ENCODE data around the gene FETUB. TPM values are rescaled to one million over a fixed set of nuclear protein-coding genes. Genes with fewer than 3 reads are reported as not detected.

Gene FETUB
- total and polyA plus RNA-seq, 2 donors (not counting 3 experiments of a cell fraction or from before 2014, with no cell fraction given) = not detected

DNA sequence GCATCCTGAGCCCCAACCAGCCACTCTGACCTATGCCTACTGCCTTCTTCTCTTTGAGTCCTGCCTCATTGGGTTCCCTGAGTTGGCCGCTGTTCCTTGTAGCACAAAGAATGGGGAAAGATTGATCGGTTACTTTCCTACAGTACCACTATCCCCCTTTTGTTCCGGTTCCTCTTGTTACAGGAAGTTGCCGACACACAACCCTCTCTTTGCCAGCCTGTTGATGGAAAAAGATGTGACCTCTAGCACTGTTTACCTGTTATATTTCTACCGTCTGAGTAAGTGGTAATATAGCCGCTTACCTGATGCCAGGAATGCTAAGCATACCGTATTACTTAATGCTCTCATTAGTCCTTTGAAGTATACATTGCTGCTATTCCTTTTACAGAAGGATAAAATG lies 37.0 kb upstream of the FETUB start:
- Histone ChIP-seq H3K4me3 (replicated peaks in 1 of 3; ENCODE audit: insufficient read depth in 1 of 3, low read depth in 1 of 3, low read length in 3 of 3) (no peak overlapping the region), H3K4me2 (ENCODE audit: insufficient read depth, low read length) (no peak overlapping the region), H3K9me1 (replicated peaks; ENCODE audit: control insufficient read depth, extremely low read depth, insufficient read depth, low read length) (no peaks in the 10 kb centered on the region), H3K27me3 (ENCODE audit: control insufficient read depth in 2 of 2, insufficient read depth in 2 of 2, low read length in 2 of 2) (peaks cover 0 to 4% of the 10 kb centered on the region in 2 experiments), H3K27ac (ENCODE audit: insufficient read depth, low read depth, low read length) (no peak overlapping the region), H3K9me3 (replicated peaks; ENCODE audit: control insufficient read depth, insufficient read depth, low read length) (no peaks in the 10 kb centered on the region), H3K79me2 (ENCODE audit: control insufficient read depth, insufficient read depth, low read length) (no peaks in the 10 kb centered on the region), H3K4me1 (ENCODE audit: control insufficient read depth, extremely low read depth, insufficient read depth, low read length) (no peaks in the 10 kb centered on the region), H3K36me3 (ENCODE audit: control insufficient read depth in 2 of 2, extremely low read depth in 1 of 2, insufficient read depth in 2 of 2, low read length in 2 of 2) (no peaks in the 10 kb centered on the region), H3K9ac (replicated peaks; ENCODE audit: extremely low read depth, insufficient read depth, low read length) (no peak overlapping the region), H4K20me1 (replicated peaks; ENCODE audit: control insufficient read depth, extremely low read depth, insufficient read depth, low read length) (no peaks in the 10 kb centered on the region), H2AFZ (ENCODE audit: low read depth, low read length) (no peak overlapping the region)
- POLR2A ChIA-PET = no interaction called here
- CTCF ChIA-PET = interaction anchor here (1.7 to 2.1 kb wide), 2 partner anchors 12 to 14 kb away, joined by 7 to 10 read pairs; no protein-coding TSS in a partner anchor
- no peak for DNase-seq (ENCODE audit: low read depth, low spot score)
- FAIRE-seq = no peak
- intact Hi-C loops (cut with micrococcal nuclease) (no loop called here), dilution Hi-C loops (cut with MboI; ENCODE audit: extremely low pct_ligation_motif_present, low sequenced_read_pairs) (no loop called here)
- TF ChIP-seq, protein P1, sequence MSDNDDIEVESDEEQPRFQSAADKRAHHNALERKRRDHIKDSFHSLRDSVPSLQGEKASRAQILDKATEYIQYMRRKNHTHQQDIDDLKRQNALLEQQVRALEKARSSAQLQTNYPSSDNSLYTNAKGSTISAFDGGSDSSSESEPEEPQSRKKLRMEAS (IDR thresholded peaks at IDR 0.05; ENCODE audit: insufficient read depth, insufficient read length) = no peak
- TF ChIP-seq, protein P2, sequence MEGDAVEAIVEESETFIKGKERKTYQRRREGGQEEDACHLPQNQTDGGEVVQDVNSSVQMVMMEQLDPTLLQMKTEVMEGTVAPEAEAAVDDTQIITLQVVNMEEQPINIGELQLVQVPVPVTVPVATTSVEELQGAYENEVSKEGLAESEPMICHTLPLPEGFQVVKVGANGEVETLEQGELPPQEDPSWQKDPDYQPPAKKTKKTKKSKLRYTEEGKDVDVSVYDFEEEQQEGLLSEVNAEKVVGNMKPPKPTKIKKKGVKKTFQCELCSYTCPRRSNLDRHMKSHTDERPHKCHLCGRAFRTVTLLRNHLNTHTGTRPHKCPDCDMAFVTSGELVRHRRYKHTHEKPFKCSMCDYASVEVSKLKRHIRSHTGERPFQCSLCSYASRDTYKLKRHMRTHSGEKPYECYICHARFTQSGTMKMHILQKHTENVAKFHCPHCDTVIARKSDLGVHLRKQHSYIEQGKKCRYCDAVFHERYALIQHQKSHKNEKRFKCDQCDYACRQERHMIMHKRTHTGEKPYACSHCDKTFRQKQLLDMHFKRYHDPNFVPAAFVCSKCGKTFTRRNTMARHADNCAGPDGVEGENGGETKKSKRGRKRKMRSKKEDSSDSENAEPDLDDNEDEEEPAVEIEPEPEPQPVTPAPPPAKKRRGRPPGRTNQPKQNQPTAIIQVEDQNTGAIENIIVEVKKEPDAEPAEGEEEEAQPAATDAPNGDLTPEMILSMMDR (IDR thresholded peaks at IDR 0.05; ENCODE audit: extremely low read depth in 1 of 2, insufficient read depth in 1 of 2, low read depth in 1 of 2, low read length in 2 of 2) = no peak
- no peak for TF ChIP-seq GATA2 (IDR thresholded peaks at IDR 0.05; ENCODE audit: insufficient read depth, insufficient read length, low read depth, low read length)
- TF ChIP-seq EZH2 (IDR thresholded peaks at IDR 0.05; ENCODE audit: borderline replicate concordance, low read depth, low read length, severe bottlenecking) = no peak
- TF ChIP-seq POLR2AphosphoS5 (IDR thresholded peaks at IDR 0.05; ENCODE audit: insufficient read depth, low read depth, low read length) = no peak
- TF ChIP-seq POLR2A (IDR thresholded peaks at IDR 0.05; ENCODE audit: low read depth, low read length) = no peak
- TF ChIP-seq MYC (IDR thresholded peaks at IDR 0.05; ENCODE audit: low read depth, low read length) = no peak
- TF ChIP-seq JUN (IDR thresholded peaks at IDR 0.05; ENCODE audit: borderline replicate concordance, insufficient read depth, insufficient read length, low read depth) = no peak
- TF ChIP-seq FOS (IDR thresholded peaks at IDR 0.05; ENCODE audit: borderline replicate concordance, insufficient read depth, low read length) = no peak
- BruUV-seq (replicated peaks) = no TSS peak

All from endothelial cell of umbilical vein (primary cell).